ENCODE data around the gene VENTX.
A peak's percentile ranks its signal among the peaks of the same experiment; 100 is the strongest.
"Not testable (repeated sequence)": the region's sequence is repeated elsewhere in the genome, so short reads cannot be mapped to it uniquely, and the experiment has no call there.

VENTX gene

DNA sequence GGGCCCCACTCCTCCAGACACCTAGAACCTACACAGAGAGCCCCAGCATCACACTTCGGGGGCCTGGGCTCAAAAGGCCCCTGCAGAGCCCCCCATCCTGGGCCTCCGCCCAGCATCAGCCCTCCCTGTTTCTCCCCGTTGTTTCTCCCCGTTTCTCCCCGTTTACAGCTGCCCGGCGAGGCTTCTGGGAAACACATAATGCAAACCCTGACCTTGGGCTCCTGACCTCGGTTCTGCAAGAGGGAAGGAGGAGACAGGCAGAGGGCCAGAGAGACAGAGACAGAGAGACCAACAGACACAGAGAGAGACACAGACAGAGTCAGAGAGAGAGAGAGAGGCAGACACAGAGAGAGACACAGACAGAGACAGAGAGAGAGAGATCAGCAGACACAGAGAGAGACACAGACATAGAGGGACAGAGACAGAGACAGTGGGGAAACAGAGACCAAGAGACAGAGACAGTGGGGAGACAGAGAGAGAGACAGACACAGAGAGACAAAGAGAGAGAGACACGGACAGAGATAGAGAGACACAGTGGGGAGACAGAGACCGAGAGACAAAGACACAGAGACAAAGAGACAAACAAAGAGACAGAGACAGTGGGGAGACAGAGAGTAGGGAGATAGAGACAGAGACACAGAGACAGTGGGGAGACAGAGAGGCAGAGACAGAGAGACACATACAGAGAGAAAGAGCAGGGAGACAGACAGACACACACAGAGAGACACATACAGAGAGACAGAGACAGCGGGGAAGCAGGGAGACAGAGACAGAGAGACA, 12.5 kb downstream of the VENTX start:
- H3K27ac ChIP-seq = no peak overlapping the region
- no peak overlapping the region for H3K4me3 ChIP-seq

DNA sequence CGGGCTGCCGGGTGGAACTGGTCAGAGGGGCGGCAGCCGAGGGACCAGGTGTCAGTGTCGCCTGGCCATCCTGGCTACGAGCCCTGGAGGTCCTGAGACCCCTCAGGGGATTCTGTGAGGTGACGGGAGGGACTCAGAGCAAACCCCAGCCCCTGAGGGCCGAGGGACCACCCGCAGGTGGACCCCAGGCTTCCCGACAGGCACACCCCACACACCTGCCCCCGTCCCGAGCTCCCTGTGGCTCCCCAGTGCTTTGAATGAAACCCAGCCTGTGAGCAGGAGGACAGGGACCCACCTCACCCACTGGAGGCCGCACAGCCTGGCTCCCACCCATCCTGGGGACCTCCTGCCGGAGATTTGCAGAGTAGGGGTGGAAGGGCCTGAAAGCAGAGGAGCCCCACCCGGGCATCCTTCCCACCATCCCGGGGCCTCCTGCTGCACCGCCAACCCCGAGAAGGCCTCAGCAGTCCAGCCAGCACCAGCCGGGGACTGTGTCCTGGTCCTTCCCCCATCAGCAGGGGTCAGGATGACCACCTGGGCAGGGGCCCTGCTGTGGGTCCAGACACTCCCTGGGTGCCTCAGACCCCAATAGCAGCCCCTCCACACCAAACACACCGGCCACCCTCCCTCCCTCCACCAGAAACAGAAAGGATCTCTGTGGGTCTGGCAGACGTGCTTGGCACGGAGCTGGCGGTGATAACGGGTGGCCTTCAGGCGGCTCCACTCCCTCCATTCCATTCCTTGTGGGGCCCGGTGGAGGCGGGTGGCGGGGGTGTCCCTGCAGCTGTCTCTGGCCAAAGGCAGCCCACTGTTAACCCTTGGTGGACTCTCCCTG, 13.9 kb downstream of the VENTX start:
- Histone ChIP-seq H3K27ac (no peak overlapping the region), H3K4me3 (no peak overlapping the region)

DNA sequence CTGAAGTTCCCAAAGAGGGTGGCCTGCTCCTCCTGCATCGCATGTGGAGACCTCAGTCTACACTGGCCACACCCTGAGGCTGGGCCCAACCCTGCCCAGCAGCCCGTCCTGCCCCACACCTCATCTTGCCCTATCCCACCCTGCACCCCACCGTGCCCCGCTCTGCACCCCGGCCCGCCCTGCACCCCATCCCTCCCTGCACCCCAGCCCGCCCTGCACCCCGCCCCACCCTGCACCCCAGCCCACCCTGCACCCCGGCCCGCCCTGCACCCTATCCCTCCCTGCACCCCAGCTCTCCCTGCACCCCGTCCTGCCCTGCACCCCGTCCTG, 14.5 kb downstream of the VENTX start:
- H3K27ac ChIP-seq = no peak overlapping the region
- H3K4me3 ChIP-seq = no peak overlapping the region

DNA sequence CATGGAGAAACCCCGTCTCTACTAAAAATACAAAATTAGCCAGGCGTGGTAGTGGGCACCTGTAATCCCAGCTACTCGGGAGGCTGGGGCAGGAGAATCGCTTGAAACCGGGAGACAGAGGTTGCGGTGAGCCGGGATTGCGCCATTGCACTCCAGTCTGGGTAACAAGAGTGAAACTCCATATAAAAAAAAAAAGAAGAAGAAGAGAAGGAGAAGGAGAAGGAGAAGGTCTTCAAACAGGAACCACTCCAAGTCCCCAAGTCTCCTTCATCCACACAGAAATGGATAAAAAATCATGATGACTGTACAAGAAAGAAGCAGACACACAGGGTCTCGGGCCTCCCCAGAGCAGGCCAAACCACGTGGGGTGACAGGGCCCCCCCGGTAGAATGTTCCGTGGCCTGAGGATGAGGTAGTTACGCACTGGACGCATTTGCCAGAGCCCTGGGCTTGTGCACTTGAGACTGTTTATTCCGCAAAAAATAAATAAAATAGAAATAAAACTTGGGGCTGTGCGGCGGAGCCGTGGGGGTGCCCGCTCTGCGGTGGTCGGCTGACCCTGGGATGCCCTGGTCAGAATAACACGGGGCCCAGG, 15.8 kb downstream of the VENTX start:
- H3K27ac ChIP-seq = no peak overlapping the region
- no peak overlapping the region for H3K4me3 ChIP-seq

DNA sequence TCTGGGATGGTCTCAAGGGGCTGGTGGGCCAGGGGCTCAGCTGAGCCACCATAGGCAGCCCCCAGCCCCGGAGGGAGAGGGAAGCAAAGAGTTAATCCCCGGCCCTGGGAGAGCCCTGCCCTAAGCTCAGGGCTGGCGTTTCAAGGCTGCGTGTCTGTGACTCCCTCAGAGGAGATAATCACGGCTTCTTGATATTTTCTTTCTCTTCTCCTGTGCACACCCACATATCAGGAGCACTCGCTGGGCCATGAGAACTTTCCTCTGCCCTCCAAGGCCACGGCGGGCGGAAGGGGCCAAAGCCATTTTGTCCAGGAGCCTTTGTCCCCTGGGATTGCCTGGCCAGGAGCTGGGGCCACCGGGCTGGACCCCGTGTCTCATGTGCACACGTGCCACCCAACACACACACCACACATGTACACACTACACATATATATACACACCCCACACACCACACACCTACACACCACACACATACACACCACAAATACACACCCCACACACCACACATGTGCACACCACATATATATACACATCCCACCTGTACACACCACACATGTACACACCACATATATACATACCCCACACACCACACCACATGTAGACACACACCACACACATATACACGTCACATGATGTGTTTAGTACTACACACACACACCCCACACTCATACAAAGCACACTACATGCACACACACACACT, 16.9 kb downstream of the VENTX start:
- Histone ChIP-seq H3K4me3 (no peak overlapping the region), H3K27ac (no peak overlapping the region)

DNA sequence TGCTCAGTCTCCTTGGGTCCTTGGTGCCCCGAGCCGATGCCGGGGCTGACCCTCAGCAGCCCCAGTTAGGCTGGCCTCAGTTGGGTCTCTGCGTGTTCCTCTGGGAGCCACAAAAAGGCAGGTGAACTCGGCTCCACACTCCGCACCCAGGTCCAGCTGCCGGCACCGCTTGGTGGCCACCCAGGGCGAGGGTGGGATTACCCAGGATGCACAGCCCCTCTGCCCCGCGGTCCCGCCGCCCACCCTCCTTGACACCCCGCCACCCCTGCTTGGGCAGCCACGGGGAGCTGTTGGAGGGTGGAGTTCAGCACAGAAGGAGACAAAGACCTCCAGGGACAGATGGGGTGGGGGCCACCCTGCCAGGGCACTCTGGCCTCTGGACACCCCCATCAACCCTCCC, 17.7 kb downstream of the VENTX start:
- Histone ChIP-seq H3K27ac (no peak overlapping the region), H3K4me3 (no peak overlapping the region)

DNA sequence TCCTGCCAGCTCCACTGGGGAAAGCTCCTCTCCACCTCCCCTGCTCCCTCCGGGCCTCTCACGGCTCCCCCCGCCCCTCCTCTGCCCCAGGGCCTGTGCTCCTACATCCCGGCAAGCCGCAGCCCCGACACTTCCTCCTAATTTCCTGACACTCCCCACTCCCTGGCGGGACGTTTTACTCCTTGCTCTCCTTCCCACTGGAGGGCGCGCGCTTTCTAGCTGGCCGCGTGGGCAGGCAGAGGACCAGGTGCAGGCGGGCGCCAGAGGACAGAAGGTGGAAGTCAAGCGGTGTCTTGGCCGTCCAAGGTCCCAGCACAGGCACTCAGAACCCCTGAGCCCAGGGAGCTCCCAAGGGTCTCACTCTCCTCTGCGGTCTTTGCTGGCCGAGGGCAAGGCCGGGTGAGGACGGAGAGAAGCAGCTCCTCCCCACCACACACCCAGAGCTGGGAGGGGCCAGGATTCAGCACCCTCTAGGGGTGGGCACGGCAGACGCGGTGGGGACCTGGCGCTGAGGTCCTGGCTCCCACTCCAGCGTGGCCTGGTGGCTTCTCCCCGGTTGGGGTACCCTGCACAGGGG, 19.9 kb downstream of the VENTX start:
- Histone ChIP-seq H3K27ac (peak overlapping the region; percentile 44 to 98 (median 85)), H3K4me3 (peak overlapping the region in 2 of 7 experiments; percentile 4 to 31)

DNA sequence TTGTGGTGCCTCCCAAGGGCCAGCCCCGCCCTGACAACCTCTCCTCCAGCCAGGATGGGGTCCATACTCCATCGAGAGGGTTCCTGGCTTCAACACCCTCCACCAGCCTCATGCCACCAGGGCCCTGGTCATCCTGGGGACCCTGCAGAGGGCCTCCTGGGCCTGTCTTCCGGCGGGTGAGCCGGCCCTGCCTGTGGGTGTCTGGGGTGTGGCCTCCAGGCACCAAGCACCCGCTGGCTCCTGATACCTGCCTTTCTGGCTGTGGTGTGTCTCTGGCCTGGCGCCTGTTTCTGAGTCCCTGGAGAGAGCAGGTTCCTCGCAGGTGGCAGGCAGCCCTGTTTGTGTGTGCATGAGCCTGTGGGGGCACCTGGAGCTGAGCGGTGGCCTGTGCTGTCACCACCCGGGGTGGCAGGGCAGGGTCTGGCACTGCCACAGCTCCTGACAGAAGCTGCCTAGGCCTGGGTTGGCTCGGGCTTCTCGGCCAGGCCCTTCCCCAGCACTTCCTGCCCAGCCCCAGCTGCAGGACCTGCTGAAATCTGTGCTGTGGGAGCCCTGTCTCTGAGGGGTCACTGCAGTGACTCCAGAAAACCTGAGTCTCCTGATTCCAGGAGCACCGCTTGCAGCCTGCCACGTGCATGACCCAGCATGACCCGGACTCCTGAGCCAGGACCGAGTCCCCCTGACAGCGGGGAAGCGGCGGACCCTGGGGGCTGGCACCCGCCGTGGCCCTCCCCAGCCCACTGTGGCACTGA, 20.6 kb downstream of the VENTX start:
- Histone ChIP-seq H3K27ac (peak overlapping the region; percentile 44 to 98 (median 85)), H3K4me3 (peak overlapping the region in 1 of 7 experiments; percentile 4)

DNA sequence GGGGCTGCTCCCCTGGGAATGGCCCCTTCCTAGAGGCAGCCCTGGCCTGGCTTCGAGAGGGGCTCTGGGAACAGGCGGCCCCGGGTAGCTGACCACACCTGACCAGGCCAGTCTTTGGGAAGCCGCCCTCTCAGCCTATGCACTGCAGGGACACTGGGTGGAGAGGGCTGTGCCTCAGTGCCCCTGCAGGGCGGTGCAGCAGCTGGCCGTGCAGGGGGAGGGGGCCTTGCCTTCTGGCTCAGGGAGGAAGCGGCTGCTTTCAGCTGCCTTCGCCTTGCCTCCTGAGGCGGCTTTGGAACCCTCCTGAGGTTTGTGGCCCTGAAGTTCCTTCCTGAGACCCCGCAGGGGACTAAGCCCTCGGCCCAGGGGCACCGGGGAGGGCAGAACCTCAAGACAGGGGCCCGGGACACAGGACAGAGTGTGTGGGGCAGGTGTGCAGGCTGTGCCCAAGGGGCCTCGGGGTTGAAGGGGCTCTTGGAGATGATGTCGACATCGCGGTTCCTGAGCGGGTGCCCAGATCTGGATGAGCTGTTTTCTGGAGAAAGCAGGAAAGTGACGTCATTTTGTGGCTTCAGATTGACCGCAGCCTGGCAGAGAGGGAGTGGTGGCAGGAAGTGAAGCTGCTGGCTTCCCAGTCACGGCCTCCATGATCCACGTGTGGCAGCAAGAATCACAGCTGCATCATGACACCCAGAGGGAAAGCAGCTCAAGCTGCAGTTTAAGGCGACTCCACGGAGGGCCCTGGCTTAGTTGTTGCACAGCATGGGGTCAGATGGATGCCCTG, 21.4 kb downstream of the VENTX start:
- H3K27ac ChIP-seq = peak overlapping the region; percentile 44 to 98 (median 85)

DNA sequence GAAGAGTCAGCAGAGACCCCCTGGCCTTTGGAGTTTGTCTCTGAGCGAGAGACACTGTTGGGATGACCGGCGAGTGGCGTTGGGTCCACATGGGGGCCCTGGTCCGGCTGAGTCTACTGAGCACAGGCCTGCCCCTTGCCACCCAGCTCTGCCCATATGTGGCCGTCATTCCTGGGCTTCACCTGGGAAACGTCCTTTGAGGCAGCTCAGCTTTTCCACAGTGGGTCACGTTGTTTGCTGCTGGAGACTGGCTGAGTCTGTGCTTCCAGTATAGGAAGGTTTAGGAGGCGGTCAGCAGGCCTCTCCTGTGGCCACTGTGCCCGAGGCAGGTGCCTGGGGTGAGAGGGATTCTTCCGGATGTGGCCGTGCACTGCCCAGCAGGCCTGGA, 21.9 kb downstream of the VENTX start:
- H3K4me3 ChIP-seq = no peak overlapping the region
- H3K27ac ChIP-seq = peak overlapping the region in 19 of 21 experiments; percentile 57 to 98 (median 85)

More for the DNA sequence above, 21.4 kb downstream of the VENTX start:
- no peak overlapping the region for H3K4me3 ChIP-seq

DNA sequence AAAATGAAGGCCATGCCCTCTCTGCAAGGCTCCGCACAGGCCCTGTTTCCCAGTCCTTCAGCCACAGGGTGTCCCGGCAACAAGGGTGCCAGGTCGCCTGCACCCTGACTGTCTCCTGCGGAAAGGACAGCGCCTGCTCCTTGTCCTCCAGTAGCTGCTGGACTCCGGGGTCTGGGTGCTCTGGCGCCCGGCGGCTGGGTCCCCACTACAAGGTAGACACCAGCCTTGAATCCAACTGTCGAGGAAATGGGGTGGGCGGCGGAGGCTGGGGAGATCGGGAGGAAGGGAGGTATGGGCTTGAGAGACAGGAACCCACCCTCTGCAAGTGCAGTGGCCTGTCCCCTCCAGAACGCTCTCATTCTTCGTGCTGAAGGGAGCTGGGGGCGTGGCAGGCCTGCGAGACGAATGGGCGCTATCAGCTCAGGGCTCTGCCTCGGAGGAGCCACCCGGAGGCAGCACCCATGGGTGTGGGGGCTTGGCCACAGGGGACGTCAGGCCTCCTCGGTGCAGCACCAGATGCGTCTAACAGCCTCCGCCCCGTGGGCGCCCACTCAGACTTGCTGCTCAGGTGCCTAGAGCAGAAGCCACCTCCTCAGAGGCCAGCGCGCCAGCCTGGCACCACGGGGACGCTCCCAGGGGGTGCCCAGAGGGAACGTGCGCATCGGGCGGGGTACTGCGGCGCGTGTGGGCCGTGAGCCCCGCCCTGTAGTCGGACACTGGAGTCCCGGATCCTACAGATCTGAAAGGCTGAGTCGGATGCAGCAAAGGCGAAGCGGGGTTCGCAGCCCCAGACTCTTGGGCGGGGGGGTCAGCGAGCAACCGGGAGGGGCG, 23.5 kb downstream of the VENTX start:
- H3K4me3 ChIP-seq = peak overlapping the region; percentile 53 to 86 (median 67)
- H3K27ac ChIP-seq = peak overlapping the region; percentile 78 to 98 (median 93)

DNA sequence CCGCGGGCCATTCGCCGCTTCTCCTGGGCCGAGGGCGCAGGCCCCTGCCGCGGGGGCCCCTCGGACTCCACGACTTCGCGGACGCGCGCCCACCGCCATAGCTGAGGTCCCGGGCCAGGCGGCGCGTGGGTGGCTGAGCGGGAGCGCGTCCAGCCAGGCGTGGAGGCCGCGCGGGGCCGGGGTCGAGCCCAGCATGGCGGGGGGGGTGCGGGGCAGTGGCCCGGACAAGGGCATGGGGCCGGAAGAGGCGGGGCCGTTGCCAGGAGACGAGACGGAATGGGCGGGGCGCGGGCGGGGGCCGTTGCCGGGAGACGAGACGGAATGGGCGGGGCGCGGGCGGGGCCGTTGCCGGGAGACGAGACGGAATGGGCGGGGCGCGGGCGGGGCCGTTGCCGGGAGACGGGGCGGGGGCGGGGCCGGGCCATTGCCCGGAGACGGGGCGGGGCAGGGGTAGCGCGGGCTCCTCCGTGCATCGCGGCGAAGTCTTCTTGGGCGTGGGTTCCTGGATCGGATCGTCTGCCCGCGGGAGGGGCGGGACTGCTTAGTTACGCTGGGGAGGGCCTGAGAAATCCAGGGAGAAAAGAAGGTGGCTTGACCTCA, 24.2 kb downstream of the VENTX start:
- Histone ChIP-seq H3K27ac (peak overlapping the region; percentile 78 to 98 (median 93)), H3K4me3 (peak overlapping the region; percentile 53 to 86 (median 67))

DNA sequence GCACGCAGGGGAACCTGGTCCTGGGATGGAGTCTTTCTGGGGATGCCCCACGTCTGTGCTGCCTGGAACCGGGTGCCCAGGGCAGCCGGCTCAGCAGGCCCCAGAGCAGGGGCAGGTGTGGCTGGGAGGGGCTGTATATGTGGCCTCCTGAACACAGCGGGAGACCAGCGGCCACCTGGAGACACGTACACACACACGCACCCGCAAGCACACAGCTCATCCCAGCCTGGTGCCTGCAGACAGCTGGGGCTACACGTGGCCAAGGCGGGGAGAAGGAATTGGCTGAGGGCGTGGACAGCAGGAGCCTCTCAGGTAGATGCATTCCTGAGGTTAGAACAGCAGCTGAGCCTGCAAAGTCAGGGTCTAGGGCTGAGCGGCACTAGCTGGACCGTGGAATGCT, 25.0 kb downstream of the VENTX start:
- peak overlapping the region in 16 of 21 experiments; percentile 44 to 89 (median 64) for H3K27ac ChIP-seq
- no peak overlapping the region for H3K4me3 ChIP-seq

DNA sequence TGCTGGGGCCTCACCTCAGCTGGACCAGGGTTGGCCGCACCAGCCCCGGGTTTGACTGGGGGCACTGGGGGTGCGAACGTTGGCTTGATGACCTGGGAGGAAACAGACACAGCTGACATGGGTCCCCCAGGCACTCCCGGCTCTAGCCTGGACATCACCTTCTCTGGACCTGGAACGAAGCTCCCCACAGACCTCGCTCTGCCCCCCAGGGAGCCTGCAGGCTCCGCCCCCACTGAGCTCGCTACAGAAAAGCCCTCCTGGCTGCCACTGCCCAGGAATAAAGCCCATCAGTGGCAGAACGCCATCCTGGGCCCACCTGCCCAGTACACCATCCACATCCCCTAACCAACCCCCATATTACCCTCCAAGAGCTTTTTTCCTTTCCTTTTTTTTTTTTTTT, 26.0 kb downstream of the VENTX start:
- Histone ChIP-seq H3K4me3 (no peak overlapping the region), H3K27ac (peak overlapping the region in 1 of 21 experiments; percentile 80)

DNA sequence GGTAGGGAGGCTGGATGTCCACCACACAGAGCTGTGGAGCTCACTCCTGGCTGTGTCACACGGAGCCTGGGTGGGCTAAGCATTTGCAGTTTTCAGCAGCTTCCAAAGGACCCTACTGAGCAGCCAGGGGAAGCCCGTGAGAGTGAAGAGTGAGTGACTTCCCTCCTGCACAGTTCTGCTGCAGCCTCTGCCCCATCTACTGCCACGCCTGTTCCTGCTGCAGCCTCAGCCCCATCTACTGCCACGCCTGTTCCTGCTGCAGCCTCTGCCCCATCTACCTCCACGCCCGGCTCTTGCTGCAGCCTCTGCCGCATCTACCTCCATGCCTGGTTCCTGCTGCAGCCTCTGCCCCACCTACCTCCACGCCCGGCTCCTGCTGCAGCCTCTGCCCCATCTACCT, 26.8 kb downstream of the VENTX start:
- no peak overlapping the region for H3K4me3 ChIP-seq
- peak overlapping the region in 5 of 21 experiments; percentile 8 to 80 (median 30) for H3K27ac ChIP-seq

DNA sequence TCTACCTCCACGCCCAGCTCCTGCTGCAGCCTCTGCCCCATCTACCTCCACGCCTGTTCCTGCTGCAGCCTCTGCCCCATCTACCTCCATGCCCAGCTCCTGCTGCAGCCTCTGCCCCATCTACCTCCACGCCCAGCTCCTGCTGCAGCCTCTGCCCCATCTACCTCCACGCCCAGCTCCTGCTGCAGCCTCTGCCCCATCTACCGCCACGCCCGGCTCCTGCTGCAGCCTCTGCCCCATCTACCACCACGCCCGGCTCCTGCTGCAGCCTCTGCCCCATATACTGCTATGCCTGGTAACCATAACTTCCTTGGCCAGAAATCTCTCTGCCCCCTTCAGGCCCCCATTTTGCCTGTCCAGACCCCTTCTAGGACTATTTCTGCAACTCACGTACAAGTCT, 27.4 kb downstream of the VENTX start:
- H3K4me3 ChIP-seq = not testable (repeated sequence)
- H3K27ac ChIP-seq = peak overlapping the region in 3 of 21 experiments; percentile 30 to 80 (median 67)

Data from skin epidermis (tissue), 12 donors.